ENCODE measurements around the gene RAB11B.
"Not testable (repeated sequence)": the region's sequence is repeated elsewhere in the genome, so short reads cannot be mapped to it uniquely, and the experiment has no call there.

Gene RAB11B

GRCh38 chr19:8371011-8371804 lies 19.0 kb upstream of the RAB11B start:
- no peak for DNase-seq

GRCh38 chr19:8373867-8374813 lies 16.0 kb upstream of the RAB11B start:
- no peak for DNase-seq

- not testable (repeated sequence) for DNase-seq
Measured at GRCh38 chr19:8375766-8376165, 14.4 kb upstream of the RAB11B start.

- not testable (repeated sequence) for DNase-seq
Measured at GRCh38 chr19:8376373-8376974, 13.7 kb upstream of the RAB11B start.

- DNase-seq: no peak
Measured at GRCh38 chr19:8377598-8377997, 12.6 kb upstream of the RAB11B start.

GRCh38 chr19:8379156-8379891 lies 10.8 kb upstream of the RAB11B start:
- DNase-seq: not testable (repeated sequence)

DNA sequence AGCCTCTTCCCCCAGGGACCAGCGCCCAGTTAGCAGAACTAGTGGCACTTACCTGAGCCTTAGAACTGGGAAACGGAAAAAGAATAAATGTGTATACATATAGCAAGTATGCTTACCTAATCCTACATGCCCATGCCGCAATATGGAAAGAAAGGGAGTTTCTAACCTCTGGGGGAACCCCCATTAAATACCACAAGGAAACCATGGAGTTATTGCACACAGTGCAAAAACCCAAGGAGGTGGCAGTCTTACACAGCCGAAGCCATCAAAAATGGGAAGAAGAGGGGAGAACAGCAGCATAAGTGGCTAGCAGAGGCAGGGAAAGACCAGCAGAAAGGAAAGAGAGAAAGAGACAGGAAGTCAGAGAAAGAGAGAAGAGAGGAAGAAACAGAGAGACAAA lies 5.6 kb upstream of the RAB11B start:
- DNase-seq: not testable (repeated sequence)

DNA sequence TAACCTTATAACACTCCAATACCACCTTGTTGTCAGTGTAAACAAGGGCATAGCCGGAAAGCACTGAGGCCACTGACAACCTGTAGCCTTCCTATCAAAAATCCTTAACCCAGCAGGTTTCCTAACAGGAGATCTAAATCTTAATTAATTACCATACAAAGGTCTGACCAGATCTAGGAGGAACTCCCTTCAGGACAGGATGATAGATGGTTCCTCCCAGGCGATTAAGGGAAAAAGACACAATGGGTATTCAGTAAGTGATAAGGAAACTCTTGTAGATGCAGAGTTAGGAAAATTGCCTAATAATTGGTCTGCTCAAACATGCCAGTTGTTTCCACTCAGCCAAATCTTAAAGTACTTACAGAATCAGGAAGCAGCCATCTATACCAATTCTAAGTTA lies 5.1 kb upstream of the RAB11B start:
- not testable (repeated sequence) for DNase-seq

- DNase-seq: not testable (repeated sequence)
Measured at GRCh38 chr19:8385566-8385965, 4.6 kb upstream of the RAB11B start.

GRCh38 chr19:8386419-8386818 lies 3.7 kb upstream of the RAB11B start:
- not testable (repeated sequence) for DNase-seq

DNA sequence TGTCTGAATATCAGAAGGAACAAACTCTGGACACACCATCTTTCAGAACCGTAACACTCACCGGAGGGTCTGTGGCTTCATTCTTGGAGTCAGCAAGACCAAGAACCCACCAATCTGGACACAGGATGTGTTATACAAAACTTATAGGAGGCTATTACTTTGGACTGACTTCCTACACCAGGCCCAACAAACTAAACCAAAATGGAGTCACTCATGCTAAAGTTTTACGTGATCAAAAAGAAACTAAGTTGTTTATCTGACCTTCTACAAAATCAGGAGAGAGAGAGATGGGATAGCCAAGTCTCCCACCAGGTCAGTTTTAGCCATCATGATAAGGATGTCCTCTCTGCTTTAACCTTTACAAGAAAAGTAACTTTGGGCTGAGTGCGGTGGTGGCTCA lies 3.2 kb upstream of the RAB11B start:
- no peak for DNase-seq

DNA sequence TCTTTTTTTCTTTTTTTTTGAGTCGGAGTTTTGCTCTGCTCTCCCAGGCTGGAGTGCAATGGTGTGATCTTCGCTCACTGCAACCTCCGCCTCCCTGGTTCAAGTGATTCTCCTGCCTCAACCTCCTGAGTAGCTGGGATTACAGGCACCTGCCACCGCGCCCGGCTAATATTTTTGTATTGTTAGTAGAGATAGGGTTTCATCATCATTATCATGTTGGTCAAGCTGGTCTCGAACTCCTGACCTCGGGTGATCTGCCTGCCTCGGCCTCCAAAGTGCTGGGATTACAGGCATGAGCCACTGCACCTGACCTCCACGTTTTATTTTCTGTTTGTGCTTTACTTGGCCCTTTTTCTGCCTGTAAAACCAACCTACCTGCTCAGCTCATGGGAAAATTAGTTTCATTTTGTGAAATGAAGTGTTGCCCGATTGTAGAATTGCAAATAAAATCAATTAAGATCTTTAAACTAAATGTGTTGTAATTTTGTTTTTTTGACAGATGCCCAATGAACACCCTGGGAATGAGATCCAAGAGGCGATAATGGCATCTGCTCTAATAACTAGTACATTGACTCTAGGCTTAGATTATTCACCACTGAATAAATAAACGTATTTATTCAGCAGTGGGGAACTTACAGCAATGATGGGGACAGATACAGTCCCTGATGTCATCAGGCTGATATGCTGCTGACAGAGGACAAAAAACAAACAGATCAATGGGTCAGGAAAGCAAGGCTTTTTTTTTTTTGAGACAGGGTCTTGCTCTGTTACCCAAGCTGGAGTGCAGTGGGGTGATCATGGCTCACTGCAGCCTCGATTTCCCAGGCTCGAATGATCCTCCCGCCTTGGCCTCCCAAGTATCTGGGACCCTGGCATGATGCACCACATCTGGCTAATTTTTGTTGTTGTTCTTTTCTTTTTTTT lies 2.2 kb upstream of the RAB11B start:
- DNase-seq: no peak

DNA sequence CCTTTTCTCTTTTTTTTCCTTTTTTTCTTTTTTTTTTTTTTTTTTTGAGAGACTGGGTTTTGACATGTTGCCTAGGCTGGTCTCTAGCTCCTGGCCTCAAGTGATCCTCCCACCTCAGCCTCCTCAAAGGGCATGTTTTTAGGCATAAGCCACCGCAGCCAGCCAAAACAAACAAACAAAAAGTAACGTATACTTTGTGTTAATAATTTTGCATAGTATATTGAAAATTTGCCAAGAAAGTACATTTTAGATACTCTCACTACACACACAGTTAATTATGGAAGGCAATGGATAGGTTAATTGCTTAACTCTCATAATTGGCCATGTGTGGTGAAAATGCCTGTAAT lies 1.6 kb upstream of the RAB11B start:
- no peak for DNase-seq

DNA sequence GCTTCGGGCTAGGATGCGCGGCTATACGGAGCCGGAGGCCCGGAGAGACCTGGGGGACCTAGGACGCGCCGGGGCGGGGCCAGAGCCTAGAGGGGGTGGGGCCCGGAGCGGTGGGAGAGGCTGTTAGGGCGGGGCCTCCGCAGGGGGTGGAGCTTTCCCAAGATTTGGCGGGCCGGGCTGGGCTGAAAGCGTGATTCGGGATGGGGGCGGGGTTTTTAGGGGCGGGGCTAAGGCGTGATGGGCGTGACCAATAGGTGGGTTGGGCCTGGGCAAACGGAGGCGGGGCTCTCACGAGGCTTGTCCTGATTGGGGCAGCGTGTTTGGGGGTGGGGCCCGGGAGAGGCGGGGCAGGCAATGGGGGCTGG lies 439 bp downstream of the RAB11B start:
- peak; percentile 91 to 93 for DNase-seq

DNA sequence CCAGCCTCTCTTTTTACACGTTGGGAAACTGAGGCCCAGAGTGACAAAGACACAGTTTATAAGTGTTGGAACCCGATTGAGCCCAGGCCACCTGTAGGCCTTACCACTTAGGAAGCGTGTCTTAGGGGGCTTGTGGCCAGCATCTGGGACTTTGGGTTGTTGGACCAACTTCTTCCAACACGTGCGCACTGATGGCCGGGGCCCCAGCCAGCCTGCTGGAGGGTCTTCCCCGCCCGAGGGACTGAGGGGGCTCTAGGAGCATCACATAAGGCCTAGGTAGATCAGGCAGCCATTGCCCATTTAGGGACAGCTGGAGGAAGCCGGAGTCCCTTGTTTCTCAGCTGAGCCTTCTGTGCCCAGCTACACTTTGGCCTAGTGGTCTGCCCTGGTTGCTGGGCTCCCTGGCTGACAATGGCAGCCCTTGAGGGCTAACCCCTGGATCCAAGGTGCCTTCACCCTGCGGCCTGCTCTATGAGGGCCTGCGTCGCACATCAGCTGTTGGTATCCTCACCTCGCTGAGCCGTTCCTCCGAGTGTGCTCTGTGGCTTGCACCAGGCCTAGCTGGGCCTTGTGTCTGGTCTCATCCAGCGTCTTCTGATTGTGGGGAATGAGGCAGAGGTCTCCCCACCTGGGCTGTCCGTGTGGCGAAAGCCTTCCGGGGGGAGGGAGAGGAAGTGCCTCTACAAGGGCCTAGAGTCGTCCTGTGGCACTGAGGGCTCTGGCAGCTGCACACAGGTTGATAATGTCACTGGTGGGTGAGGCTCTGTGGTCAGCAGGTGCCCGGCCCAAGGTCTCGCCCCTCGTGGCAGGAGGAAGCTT lies 1.2 kb downstream of the RAB11B start:
- DNase-seq: no peak

DNA sequence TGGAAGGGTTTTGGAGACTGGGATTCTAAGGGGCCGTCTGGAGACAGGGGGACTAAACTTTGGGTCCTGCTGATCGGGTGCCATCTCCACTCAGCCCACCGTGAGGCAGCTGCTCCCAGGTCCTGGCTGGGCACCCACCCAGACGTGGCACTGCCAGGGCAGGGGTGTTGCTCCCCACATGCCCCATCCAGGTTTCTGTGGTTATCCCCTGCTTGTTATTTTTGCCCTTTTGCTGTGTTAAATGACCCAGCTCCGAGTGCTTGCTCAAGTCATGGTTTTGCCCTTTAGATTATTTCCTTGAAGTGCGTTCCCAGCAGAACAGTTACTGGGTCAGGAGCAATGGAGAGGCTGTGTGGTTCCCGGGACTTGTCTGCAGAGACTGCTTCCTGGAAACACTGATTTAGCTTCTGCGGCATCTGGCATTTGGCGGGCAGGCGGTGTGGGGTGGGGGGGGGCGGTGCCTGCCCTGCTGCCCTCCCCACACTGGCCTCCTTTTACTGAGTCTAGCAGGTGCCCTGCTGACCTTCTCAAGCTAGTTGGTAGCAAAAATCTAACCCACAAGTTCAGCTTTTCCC lies 1.9 kb downstream of the RAB11B start:
- DNase-seq: no peak

DNA sequence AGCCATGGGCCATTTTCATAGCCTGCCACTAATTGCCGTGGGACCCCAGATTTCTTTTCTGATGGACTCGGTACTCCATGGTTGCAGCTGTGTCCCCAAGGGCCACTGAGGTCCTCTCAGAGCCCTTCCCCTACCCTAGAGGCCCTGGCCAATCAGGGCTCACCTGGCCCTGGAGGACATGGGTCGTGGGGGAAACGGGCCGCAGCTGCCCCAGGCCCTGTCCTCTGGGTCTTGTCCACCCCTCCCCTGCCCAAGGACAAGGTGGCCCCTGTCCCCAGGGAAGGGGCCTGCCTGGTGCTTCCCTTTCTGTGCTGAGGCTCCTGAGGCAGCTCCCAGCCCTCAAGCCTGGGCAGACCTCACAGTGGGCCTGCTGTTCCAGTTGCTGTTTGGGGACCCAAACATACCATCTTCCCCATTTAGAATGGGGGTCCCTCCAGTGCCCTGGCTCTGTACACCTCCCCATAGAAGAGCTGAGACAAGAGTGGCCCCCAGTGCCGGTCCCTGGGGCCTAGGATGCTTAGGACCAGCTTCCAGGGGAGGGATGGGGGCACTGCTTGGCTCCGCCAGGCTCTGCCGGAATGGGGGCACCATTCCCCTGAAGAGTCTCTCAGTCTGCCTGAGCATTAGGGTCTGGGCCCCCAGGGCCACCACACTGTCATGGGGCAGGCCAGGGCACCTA lies 3.2 kb downstream of the RAB11B start:
- no peak for DNase-seq

GRCh38 chr19:8393871-8394250 lies 3.7 kb downstream of the RAB11B start:
- DNase-seq: no peak

- DNase-seq: no peak
Measured at GRCh38 chr19:8395621-8396082, 5.5 kb downstream of the RAB11B start.

- no peak for DNase-seq
Measured at GRCh38 chr19:8396185-8396562, 6.0 kb downstream of the RAB11B start.
